ENCODE measurements around the gene JARID2. TPM values are rescaled to one million over a fixed set of nuclear protein-coding genes. Genes with fewer than 3 reads are reported as not detected.
A peak's percentile ranks its signal among the peaks of the same experiment; 100 is the strongest.

JARID2 gene
- total and polyA plus RNA-seq, 9 of the 15 experiments (the other 6 are each of a cell fraction or from before 2014, with no cell fraction given), result 5.0 to 29.0 (median 15.6) TPM

DNA sequence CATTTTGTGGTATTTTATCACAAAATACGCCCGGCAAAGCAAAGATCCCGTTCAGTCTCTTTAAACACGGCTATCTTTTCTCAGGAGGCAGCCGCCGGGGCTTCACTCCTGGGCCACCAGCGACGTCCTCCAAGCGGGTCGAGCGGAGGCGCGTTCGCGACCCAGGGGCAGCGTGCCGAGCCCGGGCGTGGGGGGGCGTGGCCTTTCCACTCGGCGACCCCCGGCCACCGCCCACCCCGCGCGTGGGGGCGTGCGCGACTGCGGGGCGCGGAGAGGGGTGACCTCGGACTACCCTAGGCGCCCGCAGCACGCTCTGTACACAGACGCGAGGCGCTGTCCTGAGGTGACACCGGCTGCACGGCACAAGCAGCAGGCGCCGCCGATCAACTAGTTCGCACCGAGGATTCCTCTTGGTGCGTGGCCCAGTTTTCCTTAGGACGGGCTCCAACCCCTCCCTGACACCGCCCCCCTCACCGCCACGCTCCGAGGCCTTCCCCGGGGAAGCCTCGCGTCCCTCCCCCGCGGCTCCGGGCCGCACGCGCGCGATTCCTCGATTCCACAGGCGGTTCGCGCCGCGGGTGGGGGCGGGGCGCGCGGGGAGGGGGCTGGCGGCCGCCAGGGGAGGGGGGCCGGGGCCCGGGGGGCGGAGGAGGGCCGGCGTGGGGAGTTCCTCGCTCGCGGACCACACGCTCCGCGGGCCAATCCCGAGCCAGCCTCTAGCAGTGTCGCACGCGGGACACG lies 1.1 kb upstream of the JARID2 start (continued):
- TF ChIP-seq ZNF232 (CRISPR knock-in tag; IDR thresholded peaks at IDR 0.05), result no peak
- no peak for TF ChIP-seq COPS2 (conservative IDR thresholded peaks at IDR 0.05)
- TF ChIP-seq, protein P1, sequence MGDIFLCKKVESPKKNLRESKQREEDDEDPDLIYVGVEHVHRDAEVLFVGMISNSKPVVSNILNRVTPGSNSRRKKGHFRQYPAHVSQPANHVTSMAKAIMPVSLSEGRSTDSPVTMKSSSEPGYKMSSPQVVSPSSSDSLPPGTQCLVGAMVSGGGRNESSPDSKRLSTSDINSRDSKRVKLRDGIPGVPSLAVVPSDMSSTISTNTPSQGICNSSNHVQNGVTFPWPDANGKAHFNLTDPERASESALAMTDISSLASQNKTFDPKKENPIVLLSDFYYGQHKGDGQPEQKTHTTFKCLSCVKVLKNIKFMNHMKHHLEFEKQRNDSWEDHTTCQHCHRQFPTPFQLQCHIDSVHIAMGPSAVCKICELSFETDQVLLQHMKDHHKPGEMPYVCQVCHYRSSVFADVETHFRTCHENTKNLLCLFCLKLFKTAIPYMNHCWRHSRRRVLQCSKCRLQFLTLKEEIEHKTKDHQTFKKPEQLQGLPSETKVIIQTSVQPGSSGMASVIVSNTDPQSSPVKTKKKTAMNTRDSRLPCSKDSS (IDR thresholded peaks at IDR 0.05; ENCODE audit: low read depth, partially characterized antibody), result no peak
- peak; percentile 90 for TF ChIP-seq SMAD4 (CRISPR knock-in tag; conservative IDR thresholded peaks at IDR 0.05)
- no peak for TF ChIP-seq YBX1 (IDR thresholded peaks at IDR 0.05)
- TF ChIP-seq, protein P2, sequence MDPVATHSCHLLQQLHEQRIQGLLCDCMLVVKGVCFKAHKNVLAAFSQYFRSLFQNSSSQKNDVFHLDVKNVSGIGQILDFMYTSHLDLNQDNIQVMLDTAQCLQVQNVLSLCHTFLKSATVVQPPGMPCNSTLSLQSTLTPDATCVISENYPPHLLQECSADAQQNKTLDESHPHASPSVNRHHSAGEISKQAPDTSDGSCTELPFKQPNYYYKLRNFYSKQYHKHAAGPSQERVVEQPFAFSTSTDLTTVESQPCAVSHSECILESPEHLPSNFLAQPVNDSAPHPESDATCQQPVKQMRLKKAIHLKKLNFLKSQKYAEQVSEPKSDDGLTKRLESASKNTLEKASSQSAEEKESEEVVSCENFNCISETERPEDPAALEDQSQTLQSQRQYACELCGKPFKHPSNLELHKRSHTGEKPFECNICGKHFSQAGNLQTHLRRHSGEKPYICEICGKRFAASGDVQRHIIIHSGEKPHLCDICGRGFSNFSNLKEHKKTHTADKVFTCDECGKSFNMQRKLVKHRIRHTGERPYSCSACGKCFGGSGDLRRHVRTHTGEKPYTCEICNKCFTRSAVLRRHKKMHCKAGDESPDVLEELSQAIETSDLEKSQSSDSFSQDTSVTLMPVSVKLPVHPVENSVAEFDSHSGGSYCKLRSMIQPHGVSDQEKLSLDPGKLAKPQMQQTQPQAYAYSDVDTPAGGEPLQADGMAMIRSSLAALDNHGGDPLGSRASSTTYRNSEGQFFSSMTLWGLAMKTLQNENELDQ (CRISPR knock-in tag; IDR thresholded peaks at IDR 0.05; ENCODE audit: borderline replicate concordance), result no peak
- no peak for TF ChIP-seq HDGF (IDR thresholded peaks at IDR 0.05)
- 0 out of 2 replicates have a peak, but pooled peaks have one; percentile 67 for TF ChIP-seq ZNF586 (CRISPR knock-in tag; conservative IDR thresholded peaks at IDR 0.05)
- TF ChIP-seq, protein P3, sequence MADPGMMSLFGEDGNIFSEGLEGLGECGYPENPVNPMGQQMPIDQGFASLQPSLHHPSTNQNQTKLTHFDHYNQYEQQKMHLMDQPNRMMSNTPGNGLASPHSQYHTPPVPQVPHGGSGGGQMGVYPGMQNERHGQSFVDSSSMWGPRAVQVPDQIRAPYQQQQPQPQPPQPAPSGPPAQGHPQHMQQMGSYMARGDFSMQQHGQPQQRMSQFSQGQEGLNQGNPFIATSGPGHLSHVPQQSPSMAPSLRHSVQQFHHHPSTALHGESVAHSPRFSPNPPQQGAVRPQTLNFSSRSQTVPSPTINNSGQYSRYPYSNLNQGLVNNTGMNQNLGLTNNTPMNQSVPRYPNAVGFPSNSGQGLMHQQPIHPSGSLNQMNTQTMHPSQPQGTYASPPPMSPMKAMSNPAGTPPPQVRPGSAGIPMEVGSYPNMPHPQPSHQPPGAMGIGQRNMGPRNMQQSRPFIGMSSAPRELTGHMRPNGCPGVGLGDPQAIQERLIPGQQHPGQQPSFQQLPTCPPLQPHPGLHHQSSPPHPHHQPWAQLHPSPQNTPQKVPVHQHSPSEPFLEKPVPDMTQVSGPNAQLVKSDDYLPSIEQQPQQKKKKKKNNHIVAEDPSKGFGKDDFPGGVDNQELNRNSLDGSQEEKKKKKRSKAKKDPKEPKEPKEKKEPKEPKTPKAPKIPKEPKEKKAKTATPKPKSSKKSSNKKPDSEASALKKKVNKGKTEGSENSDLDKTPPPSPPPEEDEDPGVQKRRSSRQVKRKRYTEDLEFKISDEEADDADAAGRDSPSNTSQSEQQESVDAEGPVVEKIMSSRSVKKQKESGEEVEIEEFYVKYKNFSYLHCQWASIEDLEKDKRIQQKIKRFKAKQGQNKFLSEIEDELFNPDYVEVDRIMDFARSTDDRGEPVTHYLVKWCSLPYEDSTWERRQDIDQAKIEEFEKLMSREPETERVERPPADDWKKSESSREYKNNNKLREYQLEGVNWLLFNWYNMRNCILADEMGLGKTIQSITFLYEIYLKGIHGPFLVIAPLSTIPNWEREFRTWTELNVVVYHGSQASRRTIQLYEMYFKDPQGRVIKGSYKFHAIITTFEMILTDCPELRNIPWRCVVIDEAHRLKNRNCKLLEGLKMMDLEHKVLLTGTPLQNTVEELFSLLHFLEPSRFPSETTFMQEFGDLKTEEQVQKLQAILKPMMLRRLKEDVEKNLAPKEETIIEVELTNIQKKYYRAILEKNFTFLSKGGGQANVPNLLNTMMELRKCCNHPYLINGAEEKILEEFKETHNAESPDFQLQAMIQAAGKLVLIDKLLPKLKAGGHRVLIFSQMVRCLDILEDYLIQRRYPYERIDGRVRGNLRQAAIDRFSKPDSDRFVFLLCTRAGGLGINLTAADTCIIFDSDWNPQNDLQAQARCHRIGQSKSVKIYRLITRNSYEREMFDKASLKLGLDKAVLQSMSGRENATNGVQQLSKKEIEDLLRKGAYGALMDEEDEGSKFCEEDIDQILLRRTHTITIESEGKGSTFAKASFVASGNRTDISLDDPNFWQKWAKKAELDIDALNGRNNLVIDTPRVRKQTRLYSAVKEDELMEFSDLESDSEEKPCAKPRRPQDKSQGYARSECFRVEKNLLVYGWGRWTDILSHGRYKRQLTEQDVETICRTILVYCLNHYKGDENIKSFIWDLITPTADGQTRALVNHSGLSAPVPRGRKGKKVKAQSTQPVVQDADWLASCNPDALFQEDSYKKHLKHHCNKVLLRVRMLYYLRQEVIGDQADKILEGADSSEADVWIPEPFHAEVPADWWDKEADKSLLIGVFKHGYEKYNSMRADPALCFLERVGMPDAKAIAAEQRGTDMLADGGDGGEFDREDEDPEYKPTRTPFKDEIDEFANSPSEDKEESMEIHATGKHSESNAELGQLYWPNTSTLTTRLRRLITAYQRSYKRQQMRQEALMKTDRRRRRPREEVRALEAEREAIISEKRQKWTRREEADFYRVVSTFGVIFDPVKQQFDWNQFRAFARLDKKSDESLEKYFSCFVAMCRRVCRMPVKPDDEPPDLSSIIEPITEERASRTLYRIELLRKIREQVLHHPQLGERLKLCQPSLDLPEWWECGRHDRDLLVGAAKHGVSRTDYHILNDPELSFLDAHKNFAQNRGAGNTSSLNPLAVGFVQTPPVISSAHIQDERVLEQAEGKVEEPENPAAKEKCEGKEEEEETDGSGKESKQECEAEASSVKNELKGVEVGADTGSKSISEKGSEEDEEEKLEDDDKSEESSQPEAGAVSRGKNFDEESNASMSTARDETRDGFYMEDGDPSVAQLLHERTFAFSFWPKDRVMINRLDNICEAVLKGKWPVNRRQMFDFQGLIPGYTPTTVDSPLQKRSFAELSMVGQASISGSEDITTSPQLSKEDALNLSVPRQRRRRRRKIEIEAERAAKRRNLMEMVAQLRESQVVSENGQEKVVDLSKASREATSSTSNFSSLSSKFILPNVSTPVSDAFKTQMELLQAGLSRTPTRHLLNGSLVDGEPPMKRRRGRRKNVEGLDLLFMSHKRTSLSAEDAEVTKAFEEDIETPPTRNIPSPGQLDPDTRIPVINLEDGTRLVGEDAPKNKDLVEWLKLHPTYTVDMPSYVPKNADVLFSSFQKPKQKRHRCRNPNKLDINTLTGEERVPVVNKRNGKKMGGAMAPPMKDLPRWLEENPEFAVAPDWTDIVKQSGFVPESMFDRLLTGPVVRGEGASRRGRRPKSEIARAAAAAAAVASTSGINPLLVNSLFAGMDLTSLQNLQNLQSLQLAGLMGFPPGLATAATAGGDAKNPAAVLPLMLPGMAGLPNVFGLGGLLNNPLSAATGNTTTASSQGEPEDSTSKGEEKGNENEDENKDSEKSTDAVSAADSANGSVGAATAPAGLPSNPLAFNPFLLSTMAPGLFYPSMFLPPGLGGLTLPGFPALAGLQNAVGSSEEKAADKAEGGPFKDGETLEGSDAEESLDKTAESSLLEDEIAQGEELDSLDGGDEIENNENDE (IDR thresholded peaks at IDR 0.05; ENCODE audit: low read depth, low read length), result no peak
- no peak for TF ChIP-seq DDX20 (tag; IDR thresholded peaks at IDR 0.05; ENCODE audit: low read depth)
- no peak for TF ChIP-seq EZH2 (IDR thresholded peaks at IDR 0.05; ENCODE audit: borderline replicate concordance, low read depth, low read length)

Measured in K562 (cell line).